ENCODE results near the gene PICALM. TPM values are rescaled to one million over a fixed set of nuclear protein-coding genes. Genes with fewer than 3 reads are reported as not detected.

Gene PICALM
- total and polyA plus RNA-seq, 10 of the 15 experiments (the other 5 are each of a cell fraction or from before 2014, with no cell fraction given) = 4.3 to 150 (median 41.8) TPM

DNA sequence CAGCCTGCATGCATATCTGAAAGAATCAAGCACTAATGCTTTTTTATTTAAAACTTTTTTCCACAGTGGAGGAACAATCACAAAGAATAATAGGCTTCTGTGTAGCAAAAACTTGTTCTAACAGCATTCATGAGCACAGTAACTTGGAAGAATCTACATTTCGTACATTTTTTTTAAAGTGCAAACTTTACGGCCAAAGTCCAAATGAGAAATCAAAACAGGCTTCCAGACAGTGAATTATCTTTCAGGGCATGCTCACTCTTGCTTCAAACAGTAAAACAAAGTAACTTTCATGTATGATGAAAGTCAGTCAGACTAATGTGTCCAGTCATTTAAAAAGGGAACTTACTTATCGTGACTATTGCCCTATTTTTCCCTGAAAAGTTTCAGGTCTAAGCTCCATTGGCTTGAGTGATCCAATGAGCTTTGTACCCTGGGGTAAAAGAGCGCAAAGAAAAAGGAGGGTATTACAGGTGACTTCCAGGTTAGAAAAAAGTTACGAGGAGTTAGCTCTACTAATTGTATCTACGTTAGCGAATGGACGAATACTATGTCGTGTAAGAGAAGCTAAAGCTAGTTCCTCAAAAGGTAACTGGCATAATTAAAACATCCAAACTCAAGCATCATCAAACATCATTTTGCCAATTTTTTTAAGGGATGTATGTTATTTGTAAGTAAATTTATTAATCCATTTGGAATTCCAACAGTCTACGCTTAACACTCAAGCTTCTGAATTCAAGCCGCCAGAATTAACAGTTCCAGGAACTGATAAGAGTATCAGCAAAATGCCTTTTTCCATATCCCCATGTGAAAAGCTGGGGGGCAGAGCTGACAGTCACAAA, 1.7 kb downstream of the PICALM start:
- in situ Hi-C loops (cut with MboI) = no loop called here
- Histone ChIP-seq H2AFZ (ENCODE audit: control insufficient read depth, low read depth, low read length) (no peak overlapping the region), H3K4me2 (ENCODE audit: control insufficient read depth, insufficient read depth) (peak overlapping the region; percentile 12), H3K36me3 (ENCODE audit: control insufficient read depth in 2 of 2, insufficient read depth in 2 of 2, low read length in 1 of 2) (no peaks in the 10 kb centered on the region), H3K4me3 (peak overlapping the region; percentile 95), H3K27ac (ENCODE audit: control insufficient read depth, insufficient read depth) (peak overlapping the region; percentile 80), H3K9ac (ENCODE audit: control insufficient read depth, insufficient read depth, low read length) (peak overlapping the region; percentile 70), H3K9me3 (replicated peaks; ENCODE audit: control insufficient read depth, insufficient read depth, low read length) (no peaks in the 10 kb centered on the region), H3K4me1 (ENCODE audit: control insufficient read depth, insufficient read depth, low read length) (peaks cover 10% of the 10 kb centered on the region), H3K27me3 (replicated peaks in 1 of 2; ENCODE audit: control insufficient read depth in 2 of 2, insufficient read depth in 2 of 2, low read length in 1 of 2) (no peaks in the 10 kb centered on the region), H4K20me1 (ENCODE audit: control insufficient read depth, insufficient read depth) (no peaks in the 10 kb centered on the region), H3K79me2 (ENCODE audit: control insufficient read depth, insufficient read depth, low read length) (peaks cover 67% of the 10 kb centered on the region)
- FAIRE-seq (peak; percentile 57), ATAC-seq (peak; percentile 0; the same call in 2 of the 3 replicates), DNase-seq (ENCODE audit: low read depth, low spot score) (no peak)
- TSS peak; percentile 46 for BruUV-seq (replicated peaks)
- TF ChIP-seq, protein P1, sequence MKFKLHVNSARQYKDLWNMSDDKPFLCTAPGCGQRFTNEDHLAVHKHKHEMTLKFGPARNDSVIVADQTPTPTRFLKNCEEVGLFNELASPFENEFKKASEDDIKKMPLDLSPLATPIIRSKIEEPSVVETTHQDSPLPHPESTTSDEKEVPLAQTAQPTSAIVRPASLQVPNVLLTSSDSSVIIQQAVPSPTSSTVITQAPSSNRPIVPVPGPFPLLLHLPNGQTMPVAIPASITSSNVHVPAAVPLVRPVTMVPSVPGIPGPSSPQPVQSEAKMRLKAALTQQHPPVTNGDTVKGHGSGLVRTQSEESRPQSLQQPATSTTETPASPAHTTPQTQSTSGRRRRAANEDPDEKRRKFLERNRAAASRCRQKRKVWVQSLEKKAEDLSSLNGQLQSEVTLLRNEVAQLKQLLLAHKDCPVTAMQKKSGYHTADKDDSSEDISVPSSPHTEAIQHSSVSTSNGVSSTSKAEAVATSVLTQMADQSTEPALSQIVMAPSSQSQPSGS (IDR thresholded peaks at IDR 0.05; ENCODE audit: low read length) = 0 out of 2 replicates have a peak, but pooled peaks have one; percentile 22
- no peak for TF ChIP-seq EZH2 (IDR thresholded peaks at IDR 0.05; ENCODE audit: borderline replicate concordance, control insufficient read depth, low read depth, low read length)
- TF ChIP-seq MXI1 (IDR thresholded peaks at IDR 0.05; ENCODE audit: low read depth, low read length) = 0 out of 2 replicates have a peak, but pooled peaks have one; percentile 19
- TF ChIP-seq NFIC (IDR thresholded peaks at IDR 0.05; ENCODE audit: low read depth, low read length) = 0 out of 2 replicates have a peak, but pooled peaks have one; percentile 16
- peak; percentile 74; the same call in 1 of the 2 replicates for TF ChIP-seq ZBED1 (IDR thresholded peaks at IDR 0.05; ENCODE audit: borderline replicate concordance)
- peak; percentile 18; the same call in 1 of the 2 replicates for TF ChIP-seq JUNB (IDR thresholded peaks at IDR 0.05)
- peak in 1 of 2 experiments; percentile 11; a peak in 3 of 4 replicates for TF ChIP-seq IKZF2 (IDR thresholded peaks at IDR 0.05)
- TF ChIP-seq SIN3A (IDR thresholded peaks at IDR 0.05; ENCODE audit: low read depth, low read length) = peak; percentile 51; the same call in 1 of the 2 replicates
- no peak for TF ChIP-seq BHLHE40 (IDR thresholded peaks at IDR 0.05; ENCODE audit: borderline replicate concordance in 1 of 2, low read depth in 2 of 2, low read length in 1 of 2)
- TF ChIP-seq CREB1 (IDR thresholded peaks at IDR 0.05; ENCODE audit: low read depth) = peak; percentile 15; the same call in 1 of the 2 replicates
- TF ChIP-seq RAD21 (IDR thresholded peaks at IDR 0.05; ENCODE audit: insufficient read depth, low read depth, low read length) = 0 out of 2 replicates have a peak, but pooled peaks have one; percentile 7
- no peak for TF ChIP-seq POLR2A (IDR thresholded peaks at IDR 0.05; ENCODE audit: low read depth, low read length)
- peak; percentile 21; the same call in 1 of the 2 replicates for TF ChIP-seq IKZF1 (conservative IDR thresholded peaks at IDR 0.05)
- ChIA-PET SMC1A (ENCODE audit: uncharacterized antibody, unreplicated experiment) (interaction anchor here (0.6 to 7.4 kb wide), 39 partner anchors 9 to 200 kb away, joined by 3 to 91 read pairs (median 6); no protein-coding TSS in a partner anchor), POLR2A (interaction anchor here (0.5 to 4.4 kb wide), 13 partner anchors 14 to 180 kb away, joined by 3 to 40 read pairs (median 4); partner anchors contain the start of gene EED), CTCF (interaction anchor here (0.9 to 5.9 kb wide), 22 partner anchors 8 to 225 kb away, joined by 3 to 76 read pairs (median 5); no protein-coding TSS in a partner anchor), RAD21 (ENCODE audit: unreplicated experiment) (interaction anchor here (0.6 to 5.1 kb wide), 26 partner anchors 9 to 227 kb away, joined by 3 to 64 read pairs (median 5); partner anchors contain the start of gene EED)
- under 1% methylated on average over 11 of the region's 11 CpGs for WGBS (ENCODE audit: insufficient coverage, insufficient replicate concordance, low lambda C conversion rate, missing lambda C conversion rate)
- intact Hi-C loops (cut with micrococcal nuclease; ENCODE audit: unreplicated experiment) = loop anchor here (1.0 kb wide), 1 partner anchor 24 kb away; no protein-coding TSS in a partner anchor

Data from GM12878 (cell line).